Activated B cell treated with CpG ODN at 0.5 μM for 24 hours (primary cell): Measurements from ENCODE around the gene DCAF8L2. TPM values are rescaled to one million over a fixed set of nuclear protein-coding genes. Genes with fewer than 3 reads are reported as not detected.

Experiments used
- ATAC-seq: fragments of 200-7000 bp; cut with Tn5 transposase; one replicate; pipeline ENCODE4 v1.10.0; 2021; ENCODE audit warnings: low read depth, mild to moderate bottlenecking, moderate library complexity
- CTCF ChIA-PET: fragments of 350-600 bp; sonication (Branson Sonifier 250); formaldehyde crosslinking; loops from one replicate; lab custom pipeline; 2021; ENCODE audit warnings: antibody characterized with exemption; lab: Charles Lee
- POLR2A ChIA-PET: fragments of 350-600 bp; sonication (Branson Sonifier 250); formaldehyde crosslinking; loops from one replicate; lab custom pipeline; 2021; ENCODE audit warnings: antibody characterized with exemption; lab: Charles Lee
- DNase-seq: peaks from one replicate; pipeline ENCODE4 v3.0.0; 2022
- H3K27ac Mint-ChIP-seq: one replicate; pipeline ENCODE4 v1.8.0; 2020; ENCODE audit warnings: mixed read lengths
- H3K27me3 Mint-ChIP-seq: one replicate; pipeline ENCODE4 v1.8.0; 2021; ENCODE audit warnings: mixed read lengths
- H3K36me3 Mint-ChIP-seq: one replicate; pipeline ENCODE4 v1.8.0; 2021; ENCODE audit warnings: low read depth, mixed read lengths
- H3K4me1 Mint-ChIP-seq: one replicate; pipeline ENCODE4 v1.8.0; 2021; ENCODE audit warnings: mixed read lengths
- H3K4me3 Mint-ChIP-seq: one replicate; pipeline ENCODE4 v1.8.0; 2020; ENCODE audit warnings: mild to moderate bottlenecking, mixed read lengths
- H3K9me3 Mint-ChIP-seq: one replicate; pipeline ENCODE4 v1.8.0; 2020; ENCODE audit warnings: mixed read lengths
- CTCF ChIP-seq: fragments of 200-600 bp; IDR thresholded peaks from one replicate; pipeline ENCODE4 v1.8.0; 2022; ENCODE audit warnings: antibody characterized with exemption, mild to moderate bottlenecking
- intact Hi-C: fragments of 100-400 bp; cut with micrococcal nuclease; formaldehyde crosslinking; loops from one replicate; pipeline ENCODE4 v1.15.1; 2024
- total RNA-seq: library from RNA; stranded (reverse); gene quantifications from 2 replicates; pipeline ENCODE4 v1.2.3, GENCODE V29; 2022

The DCAF8L2 gene
- total RNA-seq, 1 donor from 2014 or later = not detected

GRCh38 chrX:27751976-27752375 is 161.8 kb downstream of the DCAF8L2 start:
- H3K4me1 Mint-ChIP-seq = no peaks in the 10 kb centered on the region
- no peak for TF ChIP-seq CTCF
- POLR2A ChIA-PET = no interaction called here

GRCh38 chrX:27765718-27766117 is 175.6 kb downstream of the DCAF8L2 start:
- ATAC-seq (no peak), DNase-seq (no peak)
- no peak for TF ChIP-seq CTCF
- Mint-ChIP-seq H3K27me3 (no peaks in the 10 kb centered on the region), H3K27ac (no peak overlapping the region), H3K9me3 (no peaks in the 10 kb centered on the region), H3K4me3 (no peak overlapping the region), H3K4me1 (no peaks in the 10 kb centered on the region), H3K36me3 (no peaks in the 10 kb centered on the region)
- ChIA-PET CTCF (no interaction called here), POLR2A (no interaction called here)
- intact Hi-C loops = no loop called here

More at GRCh38 chrX:27751976-27752375, 161.8 kb downstream of the DCAF8L2 start:
- ATAC-seq (no peak), DNase-seq (no peak)
- CTCF ChIA-PET = no interaction called here
- H3K27ac Mint-ChIP-seq = no peak overlapping the region
- no peaks in the 10 kb centered on the region for H3K27me3 Mint-ChIP-seq
- no peak overlapping the region for H3K4me3 Mint-ChIP-seq
- intact Hi-C loops = no loop called here
- H3K9me3 Mint-ChIP-seq = no peaks in the 10 kb centered on the region
- no peaks in the 10 kb centered on the region for H3K36me3 Mint-ChIP-seq

- Mint-ChIP-seq H3K27me3 (no peaks in the 10 kb centered on the region), H3K27ac (no peak overlapping the region), H3K36me3 (no peaks in the 10 kb centered on the region), H3K4me1 (no peaks in the 10 kb centered on the region), H3K9me3 (no peaks in the 10 kb centered on the region), H3K4me3 (no peak overlapping the region)
- DNase-seq = no peak
- intact Hi-C loops = no loop called here
- POLR2A ChIA-PET = no interaction called here
- no peak for TF ChIP-seq CTCF
- CTCF ChIA-PET = no interaction called here
- no peak for ATAC-seq
Measured at GRCh38 chrX:27767387-27767786, 177.2 kb downstream of the DCAF8L2 start.

- Mint-ChIP-seq H3K27ac (no peak overlapping the region), H3K9me3 (no peaks in the 10 kb centered on the region), H3K4me3 (no peak overlapping the region), H3K27me3 (no peaks in the 10 kb centered on the region), H3K4me1 (no peaks in the 10 kb centered on the region), H3K36me3 (no peaks in the 10 kb centered on the region)
- TF ChIP-seq CTCF = no peak
- POLR2A ChIA-PET = no interaction called here
- ATAC-seq (no peak), DNase-seq (no peak)
- CTCF ChIA-PET = no interaction called here
- intact Hi-C loops = no loop called here
Measured at GRCh38 chrX:27775984-27776383, 185.8 kb downstream of the DCAF8L2 start.

- TF ChIP-seq CTCF = no peak
- H3K9me3 Mint-ChIP-seq = no peaks in the 10 kb centered on the region
- DNase-seq (no peak), ATAC-seq (no peak)
- H3K36me3 Mint-ChIP-seq = no peaks in the 10 kb centered on the region
- CTCF ChIA-PET = no interaction called here
- intact Hi-C loops = no loop called here
- no peaks in the 10 kb centered on the region for H3K27me3 Mint-ChIP-seq
- no peak overlapping the region for H3K4me3 Mint-ChIP-seq
- POLR2A ChIA-PET = no interaction called here
- no peak overlapping the region for H3K27ac Mint-ChIP-seq
- no peaks in the 10 kb centered on the region for H3K4me1 Mint-ChIP-seq
Measured at GRCh38 chrX:27796640-27797257, 206.6 kb downstream of the DCAF8L2 start.
